Right atrium auricular region (tissue), 2 donors: Measurements from ENCODE around the gene DTX3L. TPM values are rescaled to one million over a fixed set of nuclear protein-coding genes. Genes with fewer than 3 reads are reported as not detected.

ENCODE experiments used
- DNase-seq: peaks from one replicate; pipeline ENCODE4 v3.0.0-alpha.2; 2019; ENCODE audit warnings: low spot score
- H3K27ac ChIP-seq, 2 donors: fragments of 200-600 bp; sonication (generic); 1 replicate in 1 of 2; 2 replicates in 1 of 2; pipeline ENCODE4 v1.5.1; 2016 to 2019
- H3K27me3 ChIP-seq, 2 donors: fragments of 200-600 bp; sonication (generic); one replicate each; pipeline versions ENCODE4 v1.5.1 to v1.6.0; 2017 to 2019
- H3K36me3 ChIP-seq: fragments of 200-600 bp; sonication (generic); one replicate; pipeline ENCODE4 v1.5.1; 2016
- H3K4me1 ChIP-seq, 2 donors: fragments of 200-600 bp; sonication (generic); one replicate each; pipeline versions ENCODE4 v1.5.1 to v1.6.0; 2017 to 2019
- H3K4me3 ChIP-seq, 2 donors: fragments of 200-600 bp; sonication (generic); 1 replicate in 1 of 2; 2 replicates in 1 of 2; pipeline ENCODE4 v1.5.1; 2017 to 2019; ENCODE audit warnings: mild to moderate bottlenecking in 1 of 2, moderate library complexity in 1 of 2
- H3K9me3 ChIP-seq, 2 donors: fragments of 200-600 bp; sonication (generic); one replicate each; pipeline ENCODE4 v1.5.1; 2019
- total RNA-seq, 2 donors: library from RNA; depleted of rRNA; stranded (reverse); fragments of >200 nt; gene quantifications; one replicate each; pipeline ENCODE4 v1.1.0, GENCODE V29; 2016
- TF ChIP-seq, protein P1 (sequence below), 2 donors: fragments of 200-600 bp; sonication (generic); IDR thresholded peaks; one replicate each; pipeline ENCODE4 v1.5.1; 2019; ENCODE audit warnings: antibody characterized with exemption in 2 of 2

The DTX3L gene
- total RNA-seq, 2 donors from 2014 or later, result 8.6 to 12.1 TPM

DNA sequence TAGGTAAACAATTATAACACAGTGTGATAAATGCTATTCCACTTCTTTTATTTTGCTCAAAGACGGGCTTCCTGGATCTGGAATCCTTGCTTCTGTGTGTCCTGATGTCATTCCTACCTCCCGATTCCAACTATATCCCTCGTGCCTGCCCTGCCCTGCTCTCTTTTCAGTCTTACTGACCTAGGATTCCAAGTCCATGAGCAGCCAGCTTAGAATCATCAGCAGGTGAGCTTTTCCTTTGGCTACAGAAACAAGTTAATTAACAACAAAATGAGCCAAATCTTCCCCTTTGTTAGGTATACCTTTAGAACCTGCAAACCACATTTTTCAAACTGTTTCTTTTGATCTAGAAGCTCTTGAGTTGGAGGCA, 27.5 kb upstream of the DTX3L start:
- TF ChIP-seq, protein P1, sequence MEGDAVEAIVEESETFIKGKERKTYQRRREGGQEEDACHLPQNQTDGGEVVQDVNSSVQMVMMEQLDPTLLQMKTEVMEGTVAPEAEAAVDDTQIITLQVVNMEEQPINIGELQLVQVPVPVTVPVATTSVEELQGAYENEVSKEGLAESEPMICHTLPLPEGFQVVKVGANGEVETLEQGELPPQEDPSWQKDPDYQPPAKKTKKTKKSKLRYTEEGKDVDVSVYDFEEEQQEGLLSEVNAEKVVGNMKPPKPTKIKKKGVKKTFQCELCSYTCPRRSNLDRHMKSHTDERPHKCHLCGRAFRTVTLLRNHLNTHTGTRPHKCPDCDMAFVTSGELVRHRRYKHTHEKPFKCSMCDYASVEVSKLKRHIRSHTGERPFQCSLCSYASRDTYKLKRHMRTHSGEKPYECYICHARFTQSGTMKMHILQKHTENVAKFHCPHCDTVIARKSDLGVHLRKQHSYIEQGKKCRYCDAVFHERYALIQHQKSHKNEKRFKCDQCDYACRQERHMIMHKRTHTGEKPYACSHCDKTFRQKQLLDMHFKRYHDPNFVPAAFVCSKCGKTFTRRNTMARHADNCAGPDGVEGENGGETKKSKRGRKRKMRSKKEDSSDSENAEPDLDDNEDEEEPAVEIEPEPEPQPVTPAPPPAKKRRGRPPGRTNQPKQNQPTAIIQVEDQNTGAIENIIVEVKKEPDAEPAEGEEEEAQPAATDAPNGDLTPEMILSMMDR (IDR thresholded peaks at IDR 0.05), result no peak
- Histone ChIP-seq H3K36me3 (peaks cover 56% of the 10 kb centered on the region), H3K4me1 (no peaks in the 10 kb centered on the region), H3K27ac (no peak overlapping the region), H3K9me3 (no peaks in the 10 kb centered on the region), H3K4me3 (no peak overlapping the region), H3K27me3 (no peaks in the 10 kb centered on the region)
- no peak for DNase-seq

DNA sequence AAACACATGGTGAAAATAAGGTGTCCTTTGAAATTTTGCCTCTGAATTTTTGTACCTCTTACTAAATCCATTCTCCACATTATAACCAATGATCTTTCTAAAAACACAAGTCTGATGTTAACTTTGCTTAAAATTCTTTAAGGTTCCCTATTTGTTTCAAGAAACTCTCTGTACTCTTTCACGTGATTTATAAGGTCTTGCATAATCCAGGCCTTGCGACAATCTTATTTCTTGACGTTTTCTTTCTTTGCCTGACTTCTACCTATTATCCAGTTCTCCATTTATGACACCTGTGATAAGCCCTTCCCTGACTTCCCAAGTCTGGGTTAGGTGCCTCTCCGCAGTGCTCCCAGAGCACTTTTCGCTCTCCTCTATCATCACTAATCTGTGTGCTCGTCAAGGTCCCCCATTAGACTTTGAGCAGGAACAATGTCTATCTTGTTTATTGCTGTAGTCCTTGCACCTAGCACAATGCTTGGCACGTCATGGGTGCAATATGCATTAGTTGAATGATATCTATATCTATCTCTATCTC, 25.1 kb upstream of the DTX3L start:
- no peak for DNase-seq
- no peak overlapping the region for H3K4me3 ChIP-seq
- H3K4me1 ChIP-seq, result no peaks in the 10 kb centered on the region
- TF ChIP-seq, protein P1 (IDR thresholded peaks at IDR 0.05), result no peak
- H3K27ac ChIP-seq, result no peak overlapping the region
- H3K27me3 ChIP-seq, result no peaks in the 10 kb centered on the region
- H3K36me3 ChIP-seq, result peaks cover 45% of the 10 kb centered on the region
- no peaks in the 10 kb centered on the region for H3K9me3 ChIP-seq

DNA sequence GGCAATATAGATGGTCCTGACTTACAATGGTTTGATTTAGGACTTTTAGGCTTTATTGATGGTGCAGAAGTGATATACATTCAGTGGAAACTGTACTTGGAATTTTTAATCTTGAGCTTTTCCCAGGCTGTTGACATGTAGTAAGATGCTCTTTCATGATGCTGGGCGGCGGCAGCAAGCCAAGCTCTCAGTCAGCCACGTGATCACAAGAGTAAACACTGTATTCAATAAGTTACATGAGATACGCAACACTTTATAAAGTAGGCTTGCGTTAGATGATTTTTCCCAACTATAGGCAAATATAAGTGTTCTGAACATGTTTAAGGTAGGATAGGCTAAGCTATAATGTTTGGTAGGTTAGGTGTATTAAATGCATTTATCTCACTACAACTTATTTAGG, 18.0 kb upstream of the DTX3L start:
- TF ChIP-seq, protein P1 (IDR thresholded peaks at IDR 0.05), result no peak
- no peaks in the 10 kb centered on the region for H3K27me3 ChIP-seq
- H3K27ac ChIP-seq, result no peak overlapping the region
- H3K9me3 ChIP-seq, result no peaks in the 10 kb centered on the region
- peaks cover 59% of the 10 kb centered on the region for H3K36me3 ChIP-seq
- no peak for DNase-seq
- H3K4me3 ChIP-seq, result no peak overlapping the region
- no peaks in the 10 kb centered on the region for H3K4me1 ChIP-seq

DNA sequence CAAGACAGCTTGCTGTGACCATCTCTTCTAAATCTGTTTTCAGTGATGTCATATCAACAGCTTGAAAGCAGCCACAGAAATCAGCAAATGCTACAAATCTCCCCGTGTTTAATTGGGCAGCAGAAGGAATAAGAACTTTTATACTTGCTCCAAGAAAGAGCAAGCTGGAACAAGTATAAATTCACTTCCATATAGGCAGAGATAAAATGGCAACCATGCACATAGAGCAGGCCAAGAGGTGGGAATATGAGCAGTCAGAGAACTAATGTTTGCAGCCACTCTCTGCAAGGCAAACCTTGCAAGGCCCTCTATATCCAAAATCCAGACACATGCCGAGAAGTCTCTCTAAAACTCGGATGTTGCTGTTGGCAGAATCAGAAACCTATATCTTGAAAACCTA, 16.1 kb upstream of the DTX3L start:
- TF ChIP-seq, protein P1 (IDR thresholded peaks at IDR 0.05), result no peak
- H3K36me3 ChIP-seq, result peaks cover 70% of the 10 kb centered on the region
- no peaks in the 10 kb centered on the region for H3K4me1 ChIP-seq
- H3K4me3 ChIP-seq, result no peak overlapping the region
- DNase-seq, result no peak
- no peak overlapping the region for H3K27ac ChIP-seq
- H3K9me3 ChIP-seq, result no peaks in the 10 kb centered on the region
- no peaks in the 10 kb centered on the region for H3K27me3 ChIP-seq

DNA sequence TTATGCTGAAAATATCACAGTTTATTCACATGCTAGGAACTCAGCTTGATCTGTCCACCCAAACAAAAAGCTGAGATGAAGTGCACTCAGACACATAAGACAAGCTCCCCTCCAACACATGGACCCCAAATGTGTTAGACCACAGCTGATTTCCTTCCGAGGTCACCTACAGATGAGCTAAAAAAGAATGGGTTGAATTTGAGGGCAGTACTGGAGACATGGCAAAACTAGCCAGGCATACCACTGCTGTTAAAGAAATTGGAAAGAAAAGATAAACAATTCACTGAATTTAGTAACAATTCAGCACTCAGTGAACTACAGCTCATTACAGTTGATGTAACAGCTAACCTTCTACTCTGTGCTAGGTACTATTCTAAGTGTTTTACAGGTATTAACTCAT, 15.5 kb upstream of the DTX3L start:
- peaks cover 72% of the 10 kb centered on the region for H3K36me3 ChIP-seq
- no peak overlapping the region for H3K4me3 ChIP-seq
- no peaks in the 10 kb centered on the region for H3K27me3 ChIP-seq
- no peak overlapping the region for H3K27ac ChIP-seq
- no peaks in the 10 kb centered on the region for H3K9me3 ChIP-seq
- DNase-seq, result no peak
- TF ChIP-seq, protein P1 (IDR thresholded peaks at IDR 0.05), result no peak
- no peaks in the 10 kb centered on the region for H3K4me1 ChIP-seq

DNA sequence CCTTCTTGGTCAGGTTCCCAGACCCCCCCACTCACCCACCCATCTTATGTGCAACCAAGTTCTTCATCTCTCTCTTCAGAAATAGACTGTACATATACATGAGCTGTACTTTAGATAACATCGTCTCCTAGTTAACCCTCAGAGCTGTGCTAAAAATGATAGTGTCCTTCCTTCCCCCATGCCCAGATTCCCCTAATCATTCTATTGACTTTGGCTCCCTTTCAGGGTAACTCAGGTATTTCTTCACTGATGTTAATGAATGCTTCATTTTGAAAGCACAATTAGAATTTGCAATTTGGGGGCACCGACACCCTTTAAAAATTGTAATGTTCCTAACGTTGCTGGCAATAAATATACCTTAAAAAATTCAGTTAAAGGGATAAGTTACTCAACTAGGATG, 11.0 kb upstream of the DTX3L start:
- H3K27me3 ChIP-seq, result no peaks in the 10 kb centered on the region
- H3K36me3 ChIP-seq, result peaks cover 65% of the 10 kb centered on the region
- H3K9me3 ChIP-seq, result no peaks in the 10 kb centered on the region
- no peak overlapping the region for H3K27ac ChIP-seq
- no peak overlapping the region for H3K4me3 ChIP-seq
- TF ChIP-seq, protein P1 (IDR thresholded peaks at IDR 0.05), result no peak
- DNase-seq, result no peak
- H3K4me1 ChIP-seq, result no peaks in the 10 kb centered on the region
